ENCODE data around the gene ELAPOR1. TPM values are rescaled to one million over a fixed set of nuclear protein-coding genes. Genes with fewer than 3 reads are reported as not detected.

ELAPOR1 gene
- total RNA-seq, 1 donor from 2014 or later = 0.70 TPM

DNA sequence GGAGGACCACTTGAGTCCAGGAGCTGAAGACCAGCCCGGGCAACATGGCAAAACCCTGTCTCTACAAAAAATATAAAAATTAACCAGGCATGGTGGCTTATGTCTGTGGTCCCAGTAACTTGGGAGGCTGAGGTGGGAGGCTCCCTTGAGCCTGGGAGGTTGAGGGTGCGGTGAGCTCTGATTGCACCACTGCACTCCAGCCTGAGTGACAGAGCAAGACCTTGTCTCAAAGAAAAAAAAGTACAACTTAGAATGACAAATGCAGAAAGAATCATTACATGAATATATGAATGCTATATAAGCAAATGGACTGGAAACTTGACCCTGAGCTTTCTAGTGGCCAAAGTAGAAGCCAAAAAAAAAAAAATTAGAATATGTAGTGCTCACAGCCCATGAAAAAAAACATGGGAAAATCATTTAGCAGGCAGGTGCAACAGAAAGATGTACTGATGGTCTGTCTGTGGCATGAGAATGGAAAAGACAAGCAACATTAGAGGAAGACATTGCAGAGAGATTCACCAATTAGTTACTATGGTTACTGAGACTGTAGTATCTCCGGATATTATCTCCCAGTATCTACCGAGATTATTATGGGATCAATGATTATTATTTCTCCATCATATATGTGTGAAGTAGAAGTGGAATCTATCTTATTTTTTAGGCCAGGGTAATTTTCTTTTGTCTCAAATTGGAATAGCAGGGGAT lies 19.2 kb downstream of the ELAPOR1 start:
- Mint-ChIP-seq H3K27ac (ENCODE audit: unreplicated experiment) (no peak overlapping the region), H3K4me1 (no peaks in the 10 kb centered on the region), H3K27me3 (ENCODE audit: low read depth) (no peaks in the 10 kb centered on the region), H3K4me3 (no peak overlapping the region), H3K9me3 (no peaks in the 10 kb centered on the region), H3K36me3 (ENCODE audit: low read depth) (no peaks in the 10 kb centered on the region)
- TF ChIP-seq, protein P1, sequence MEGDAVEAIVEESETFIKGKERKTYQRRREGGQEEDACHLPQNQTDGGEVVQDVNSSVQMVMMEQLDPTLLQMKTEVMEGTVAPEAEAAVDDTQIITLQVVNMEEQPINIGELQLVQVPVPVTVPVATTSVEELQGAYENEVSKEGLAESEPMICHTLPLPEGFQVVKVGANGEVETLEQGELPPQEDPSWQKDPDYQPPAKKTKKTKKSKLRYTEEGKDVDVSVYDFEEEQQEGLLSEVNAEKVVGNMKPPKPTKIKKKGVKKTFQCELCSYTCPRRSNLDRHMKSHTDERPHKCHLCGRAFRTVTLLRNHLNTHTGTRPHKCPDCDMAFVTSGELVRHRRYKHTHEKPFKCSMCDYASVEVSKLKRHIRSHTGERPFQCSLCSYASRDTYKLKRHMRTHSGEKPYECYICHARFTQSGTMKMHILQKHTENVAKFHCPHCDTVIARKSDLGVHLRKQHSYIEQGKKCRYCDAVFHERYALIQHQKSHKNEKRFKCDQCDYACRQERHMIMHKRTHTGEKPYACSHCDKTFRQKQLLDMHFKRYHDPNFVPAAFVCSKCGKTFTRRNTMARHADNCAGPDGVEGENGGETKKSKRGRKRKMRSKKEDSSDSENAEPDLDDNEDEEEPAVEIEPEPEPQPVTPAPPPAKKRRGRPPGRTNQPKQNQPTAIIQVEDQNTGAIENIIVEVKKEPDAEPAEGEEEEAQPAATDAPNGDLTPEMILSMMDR (conservative IDR thresholded peaks at IDR 0.05) = no peak
- no peak for DNase-seq (ENCODE audit: low read depth, low spot score)

DNA sequence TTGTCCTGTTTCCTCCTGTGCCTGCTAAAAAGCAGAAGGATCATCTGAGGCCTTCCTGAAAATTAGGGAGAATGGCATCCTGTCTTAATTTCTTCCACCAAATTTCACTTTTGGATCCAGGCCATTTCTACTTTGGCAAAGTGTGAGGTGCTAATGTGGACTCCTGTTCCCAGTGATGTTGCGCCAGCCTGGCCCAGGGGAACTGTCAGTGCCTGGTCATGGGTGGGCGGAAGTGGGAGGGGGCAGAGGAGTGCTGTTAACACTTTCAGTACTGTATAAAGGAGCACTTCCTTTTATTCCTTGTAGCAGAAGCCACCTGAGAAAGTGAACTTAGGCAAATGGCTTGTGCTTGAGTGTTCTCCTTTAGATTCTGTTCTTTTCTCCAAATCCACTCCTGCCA lies 19.9 kb downstream of the ELAPOR1 start:
- no peaks in the 10 kb centered on the region for H3K4me1 Mint-ChIP-seq
- DNase-seq (ENCODE audit: low read depth, low spot score) = no peak
- no peaks in the 10 kb centered on the region for H3K9me3 Mint-ChIP-seq
- H3K4me3 Mint-ChIP-seq = no peak overlapping the region
- H3K36me3 Mint-ChIP-seq (ENCODE audit: low read depth) = no peaks in the 10 kb centered on the region
- no peaks in the 10 kb centered on the region for H3K27me3 Mint-ChIP-seq (ENCODE audit: low read depth)
- TF ChIP-seq, protein P1 (conservative IDR thresholded peaks at IDR 0.05) = no peak
- H3K27ac Mint-ChIP-seq (ENCODE audit: unreplicated experiment) = no peak overlapping the region

DNA sequence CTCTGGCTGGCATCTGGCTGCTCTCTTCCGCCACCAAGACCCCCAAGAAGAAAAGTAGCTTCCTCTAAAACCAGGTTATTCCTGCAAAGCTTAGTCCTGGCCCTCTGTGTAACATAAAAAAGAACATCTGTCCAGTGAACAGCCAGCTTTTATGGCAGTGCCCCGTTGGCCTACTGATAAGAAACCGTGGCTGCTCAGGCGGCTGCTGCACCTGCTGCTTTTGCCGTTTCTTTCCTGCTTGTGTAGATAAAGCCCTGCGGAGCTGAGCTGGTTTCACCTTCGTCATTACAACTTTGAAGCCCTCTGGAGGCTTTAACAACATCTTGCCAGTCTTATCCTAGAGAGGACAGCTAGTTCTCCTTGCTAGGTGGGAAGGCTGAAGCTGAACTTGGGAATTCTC lies 20.5 kb downstream of the ELAPOR1 start:
- H3K36me3 Mint-ChIP-seq (ENCODE audit: low read depth) = no peaks in the 10 kb centered on the region
- DNase-seq (ENCODE audit: low read depth, low spot score) = no peak
- no peak overlapping the region for H3K27ac Mint-ChIP-seq (ENCODE audit: unreplicated experiment)
- H3K4me3 Mint-ChIP-seq = no peak overlapping the region
- no peaks in the 10 kb centered on the region for H3K4me1 Mint-ChIP-seq
- H3K27me3 Mint-ChIP-seq (ENCODE audit: low read depth) = no peaks in the 10 kb centered on the region
- TF ChIP-seq, protein P1 (conservative IDR thresholded peaks at IDR 0.05) = no peak
- H3K9me3 Mint-ChIP-seq = no peaks in the 10 kb centered on the region

DNA sequence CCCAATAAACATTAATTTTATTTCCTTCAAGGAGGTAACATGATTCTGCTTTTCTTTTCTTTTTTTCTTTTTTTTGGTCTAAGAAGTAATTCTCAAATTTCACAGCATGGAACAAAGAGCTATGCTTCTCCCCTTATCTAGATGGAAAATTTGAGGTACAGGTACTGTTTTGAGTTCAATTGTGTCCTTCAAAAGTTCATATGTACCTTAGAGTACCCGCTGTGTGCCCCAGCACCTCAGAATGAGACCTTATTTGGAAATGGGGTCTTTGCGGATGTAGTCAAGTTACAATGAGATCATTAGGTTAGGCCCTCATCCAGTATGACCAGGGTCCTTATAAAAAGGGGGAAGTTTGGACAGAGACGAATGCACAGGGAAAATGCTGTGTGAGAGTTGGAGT lies 22.0 kb downstream of the ELAPOR1 start:
- no peak for DNase-seq (ENCODE audit: low read depth, low spot score)
- TF ChIP-seq, protein P1 (conservative IDR thresholded peaks at IDR 0.05) = no peak
- no peaks in the 10 kb centered on the region for H3K36me3 Mint-ChIP-seq (ENCODE audit: low read depth)
- no peaks in the 10 kb centered on the region for H3K9me3 Mint-ChIP-seq
- no peaks in the 10 kb centered on the region for H3K27me3 Mint-ChIP-seq (ENCODE audit: low read depth)
- H3K4me3 Mint-ChIP-seq = no peak overlapping the region
- H3K27ac Mint-ChIP-seq (ENCODE audit: unreplicated experiment) = no peak overlapping the region
- no peaks in the 10 kb centered on the region for H3K4me1 Mint-ChIP-seq

DNA sequence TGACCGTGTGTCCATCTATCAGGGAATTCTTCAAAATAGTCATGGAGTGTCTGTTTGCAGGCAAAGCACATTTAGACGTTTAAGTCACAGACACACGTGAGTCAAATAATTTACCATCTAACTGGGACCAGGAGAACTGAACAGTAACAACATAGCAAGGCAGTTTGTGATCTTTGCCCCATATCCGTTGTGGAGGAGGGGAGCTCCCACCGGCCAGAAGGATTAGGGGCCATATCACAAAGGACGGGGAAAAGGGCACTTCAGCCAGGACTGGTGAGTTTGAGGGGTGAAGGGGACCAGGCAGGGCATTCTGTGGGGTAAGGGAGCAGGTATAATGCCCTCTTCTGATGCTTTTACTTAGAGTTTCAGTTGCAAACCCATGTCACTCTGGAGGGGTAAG lies 22.9 kb downstream of the ELAPOR1 start:
- Mint-ChIP-seq H3K4me1 (no peaks in the 10 kb centered on the region), H3K27me3 (ENCODE audit: low read depth) (no peaks in the 10 kb centered on the region), H3K4me3 (no peak overlapping the region), H3K9me3 (no peaks in the 10 kb centered on the region), H3K36me3 (ENCODE audit: low read depth) (no peaks in the 10 kb centered on the region), H3K27ac (ENCODE audit: unreplicated experiment) (no peak overlapping the region)
- no peak for DNase-seq (ENCODE audit: low read depth, low spot score)
- TF ChIP-seq, protein P1 (conservative IDR thresholded peaks at IDR 0.05) = no peak
